ENCODE data around the gene TNFRSF11A.
A peak's percentile ranks its signal among the peaks of the same experiment; 100 is the strongest.

Gene TNFRSF11A

GRCh38 chr18:62420513-62421209 is 95.6 kb downstream of the TNFRSF11A start:
- DNase-seq, result peak; percentile 75

GRCh38 chr18:62425465-62426190 is 100.5 kb downstream of the TNFRSF11A start:
- peak; percentile 76 for DNase-seq

DNA sequence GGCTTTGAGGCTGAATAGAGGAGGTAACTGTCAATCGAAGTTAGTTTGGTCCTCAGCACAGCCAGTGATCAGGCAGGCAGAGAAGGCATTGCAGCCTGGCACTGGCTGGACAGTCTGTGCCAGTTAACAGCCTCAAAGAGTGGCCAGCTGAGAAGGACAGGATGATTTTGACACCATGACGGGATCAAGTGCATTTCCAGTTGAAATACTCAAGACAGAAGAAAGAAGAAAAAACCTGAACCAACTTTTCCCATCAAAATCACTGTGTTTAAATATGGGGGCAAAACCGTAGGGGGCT is 101.0 kb downstream of the TNFRSF11A start:
- no peak for DNase-seq

- DNase-seq, result no peak
Observed at GRCh38 chr18:62432176-62432575, 107.1 kb downstream of the TNFRSF11A start.

- no peak for DNase-seq
Observed at GRCh38 chr18:62434798-62435197, 109.7 kb downstream of the TNFRSF11A start.

DNA sequence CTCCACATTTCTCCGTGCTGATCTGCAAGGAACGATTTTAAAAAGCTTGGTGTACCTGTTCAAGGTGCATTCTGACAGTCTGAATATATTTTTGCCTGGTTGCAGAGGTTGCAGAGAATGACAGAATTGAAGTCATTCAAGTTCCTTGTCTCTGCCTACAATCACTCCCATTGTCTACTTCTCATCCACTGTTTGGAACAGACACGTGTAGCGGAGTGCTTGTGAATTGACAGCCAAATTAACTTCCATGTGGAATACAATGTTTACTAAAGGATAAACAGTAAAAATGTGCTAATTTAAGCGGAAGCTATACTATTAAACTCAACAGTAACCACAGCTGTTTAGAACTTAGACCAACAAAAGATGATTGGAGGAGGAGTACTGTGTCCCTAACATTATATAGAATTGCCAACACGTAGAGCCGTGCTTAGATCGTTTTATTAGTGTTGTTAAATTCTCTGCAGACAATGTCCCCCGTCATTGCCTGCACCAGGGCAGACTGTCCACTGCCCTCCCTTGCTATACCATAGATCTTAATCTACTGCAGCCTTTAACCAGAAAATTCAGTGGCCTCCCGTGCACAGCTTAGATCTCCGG is 110.4 kb downstream of the TNFRSF11A start:
- DNase-seq, result no peak

- no peak for DNase-seq
Observed at GRCh38 chr18:62436636-62437234, 111.6 kb downstream of the TNFRSF11A start.

DNA sequence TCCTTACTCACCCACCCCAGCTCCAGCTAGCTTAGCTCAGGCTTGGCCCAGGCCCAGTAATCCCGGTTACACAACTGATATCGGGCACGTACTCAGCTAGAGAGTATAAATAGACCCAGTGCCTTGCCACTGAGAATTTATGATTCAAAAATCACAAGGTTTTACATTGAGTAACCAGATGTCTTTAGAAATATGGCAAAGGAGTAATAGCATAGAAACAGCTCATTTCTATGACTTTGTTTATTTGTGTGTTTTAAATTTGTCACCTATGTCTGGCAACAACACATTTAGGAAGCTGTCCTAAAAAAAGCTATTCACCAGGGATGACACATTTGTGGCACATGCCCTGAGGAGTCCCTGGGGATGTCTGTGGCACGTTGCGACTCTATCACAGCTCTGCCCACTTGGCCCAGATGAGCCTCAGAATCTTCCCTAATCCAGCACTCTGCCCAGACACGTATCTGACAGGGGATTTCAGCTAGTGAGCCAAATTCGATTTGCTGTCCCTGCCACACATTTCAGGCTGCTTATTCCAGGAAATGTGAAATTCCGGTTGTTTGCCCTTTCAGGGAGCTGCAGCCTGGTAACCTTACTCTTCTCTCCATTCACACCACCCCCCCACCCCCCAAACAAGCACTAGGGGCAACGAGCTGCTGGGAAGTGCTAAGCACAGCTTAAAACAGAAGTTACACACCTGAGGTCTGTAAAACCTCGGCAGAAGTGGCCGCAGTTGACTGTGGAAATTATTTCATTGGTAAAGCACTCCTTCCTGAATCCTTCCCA is 112.3 kb downstream of the TNFRSF11A start:
- no peak for DNase-seq

DNA sequence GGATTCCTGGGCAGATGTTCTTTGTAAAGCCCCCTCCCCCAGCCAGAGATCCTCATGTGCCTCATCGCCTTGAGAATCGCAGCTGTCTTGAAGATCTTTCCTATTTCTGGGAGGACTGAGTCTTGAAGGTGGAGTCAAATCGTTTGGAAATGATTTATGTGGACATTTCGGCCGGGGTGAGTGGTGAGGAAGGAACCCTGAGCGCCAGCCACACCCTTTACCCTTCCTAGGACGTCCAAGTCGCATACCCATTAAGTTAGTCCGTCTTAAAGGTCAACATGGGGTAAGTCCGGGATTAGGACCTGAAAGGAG is 112.9 kb downstream of the TNFRSF11A start:
- DNase-seq, result no peak

- DNase-seq, result no peak
Observed at GRCh38 chr18:62438402-62438801, 113.3 kb downstream of the TNFRSF11A start.

GRCh38 chr18:62438866-62439265 is 113.8 kb downstream of the TNFRSF11A start:
- no peak for DNase-seq

Data from CD4-positive, alpha-beta T cell treated with Interleukin-21 for 1 hour (primary cell).